ENCODE measurements around the gene ANO10.

DNA sequence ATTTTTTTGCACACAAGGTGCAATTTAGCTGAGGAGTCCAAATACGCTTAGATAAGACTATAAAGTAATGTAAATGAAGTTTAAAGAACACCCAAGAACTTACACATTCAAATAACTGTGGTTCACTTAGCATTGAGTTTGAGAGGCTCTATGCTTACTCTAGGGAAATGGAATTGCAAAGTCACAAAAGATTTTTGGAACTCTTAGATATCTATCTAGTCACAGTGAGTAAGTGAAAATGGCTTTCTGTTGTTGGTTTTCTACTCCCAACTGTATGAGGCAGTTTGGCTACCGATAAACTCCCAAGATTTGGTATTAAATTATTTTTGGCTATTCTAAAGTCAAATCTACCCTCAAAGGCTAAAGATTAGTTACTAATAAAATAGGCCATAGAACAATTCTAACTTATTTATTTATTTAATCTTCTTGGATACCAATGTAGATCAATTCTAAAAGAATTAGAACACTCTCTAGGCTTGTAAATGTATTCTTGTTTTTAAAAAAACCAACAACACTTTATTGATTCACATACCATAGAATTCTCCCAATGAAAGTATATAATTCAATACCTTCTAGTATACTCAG lies 170.0 kb downstream of the ANO10 start:
- TF ChIP-seq, protein P1, sequence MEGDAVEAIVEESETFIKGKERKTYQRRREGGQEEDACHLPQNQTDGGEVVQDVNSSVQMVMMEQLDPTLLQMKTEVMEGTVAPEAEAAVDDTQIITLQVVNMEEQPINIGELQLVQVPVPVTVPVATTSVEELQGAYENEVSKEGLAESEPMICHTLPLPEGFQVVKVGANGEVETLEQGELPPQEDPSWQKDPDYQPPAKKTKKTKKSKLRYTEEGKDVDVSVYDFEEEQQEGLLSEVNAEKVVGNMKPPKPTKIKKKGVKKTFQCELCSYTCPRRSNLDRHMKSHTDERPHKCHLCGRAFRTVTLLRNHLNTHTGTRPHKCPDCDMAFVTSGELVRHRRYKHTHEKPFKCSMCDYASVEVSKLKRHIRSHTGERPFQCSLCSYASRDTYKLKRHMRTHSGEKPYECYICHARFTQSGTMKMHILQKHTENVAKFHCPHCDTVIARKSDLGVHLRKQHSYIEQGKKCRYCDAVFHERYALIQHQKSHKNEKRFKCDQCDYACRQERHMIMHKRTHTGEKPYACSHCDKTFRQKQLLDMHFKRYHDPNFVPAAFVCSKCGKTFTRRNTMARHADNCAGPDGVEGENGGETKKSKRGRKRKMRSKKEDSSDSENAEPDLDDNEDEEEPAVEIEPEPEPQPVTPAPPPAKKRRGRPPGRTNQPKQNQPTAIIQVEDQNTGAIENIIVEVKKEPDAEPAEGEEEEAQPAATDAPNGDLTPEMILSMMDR (IDR thresholded peaks at IDR 0.05), result no peak
- TF ChIP-seq, protein P2, sequence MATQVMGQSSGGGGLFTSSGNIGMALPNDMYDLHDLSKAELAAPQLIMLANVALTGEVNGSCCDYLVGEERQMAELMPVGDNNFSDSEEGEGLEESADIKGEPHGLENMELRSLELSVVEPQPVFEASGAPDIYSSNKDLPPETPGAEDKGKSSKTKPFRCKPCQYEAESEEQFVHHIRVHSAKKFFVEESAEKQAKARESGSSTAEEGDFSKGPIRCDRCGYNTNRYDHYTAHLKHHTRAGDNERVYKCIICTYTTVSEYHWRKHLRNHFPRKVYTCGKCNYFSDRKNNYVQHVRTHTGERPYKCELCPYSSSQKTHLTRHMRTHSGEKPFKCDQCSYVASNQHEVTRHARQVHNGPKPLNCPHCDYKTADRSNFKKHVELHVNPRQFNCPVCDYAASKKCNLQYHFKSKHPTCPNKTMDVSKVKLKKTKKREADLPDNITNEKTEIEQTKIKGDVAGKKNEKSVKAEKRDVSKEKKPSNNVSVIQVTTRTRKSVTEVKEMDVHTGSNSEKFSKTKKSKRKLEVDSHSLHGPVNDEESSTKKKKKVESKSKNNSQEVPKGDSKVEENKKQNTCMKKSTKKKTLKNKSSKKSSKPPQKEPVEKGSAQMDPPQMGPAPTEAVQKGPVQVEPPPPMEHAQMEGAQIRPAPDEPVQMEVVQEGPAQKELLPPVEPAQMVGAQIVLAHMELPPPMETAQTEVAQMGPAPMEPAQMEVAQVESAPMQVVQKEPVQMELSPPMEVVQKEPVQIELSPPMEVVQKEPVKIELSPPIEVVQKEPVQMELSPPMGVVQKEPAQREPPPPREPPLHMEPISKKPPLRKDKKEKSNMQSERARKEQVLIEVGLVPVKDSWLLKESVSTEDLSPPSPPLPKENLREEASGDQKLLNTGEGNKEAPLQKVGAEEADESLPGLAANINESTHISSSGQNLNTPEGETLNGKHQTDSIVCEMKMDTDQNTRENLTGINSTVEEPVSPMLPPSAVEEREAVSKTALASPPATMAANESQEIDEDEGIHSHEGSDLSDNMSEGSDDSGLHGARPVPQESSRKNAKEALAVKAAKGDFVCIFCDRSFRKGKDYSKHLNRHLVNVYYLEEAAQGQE (IDR thresholded peaks at IDR 0.05; ENCODE audit: insufficient read depth in 1 of 2, low read depth in 2 of 2, low read length in 1 of 2), result no peak
- no peak for TF ChIP-seq POLR2AphosphoS5 (IDR thresholded peaks at IDR 0.05; ENCODE audit: low read depth, low read length)
- no peak for TF ChIP-seq TCF7L2 (IDR thresholded peaks at IDR 0.05; ENCODE audit: low read depth, low read length)

Measured in Panc1 (cell line).